ENCODE results near the gene NT5DC1. TPM values are rescaled to one million over a fixed set of nuclear protein-coding genes. Genes with fewer than 3 reads are reported as not detected.

Gene NT5DC1
- polyA plus RNA-seq, 1 donor from 2014 or later, result 1.3 TPM

DNA sequence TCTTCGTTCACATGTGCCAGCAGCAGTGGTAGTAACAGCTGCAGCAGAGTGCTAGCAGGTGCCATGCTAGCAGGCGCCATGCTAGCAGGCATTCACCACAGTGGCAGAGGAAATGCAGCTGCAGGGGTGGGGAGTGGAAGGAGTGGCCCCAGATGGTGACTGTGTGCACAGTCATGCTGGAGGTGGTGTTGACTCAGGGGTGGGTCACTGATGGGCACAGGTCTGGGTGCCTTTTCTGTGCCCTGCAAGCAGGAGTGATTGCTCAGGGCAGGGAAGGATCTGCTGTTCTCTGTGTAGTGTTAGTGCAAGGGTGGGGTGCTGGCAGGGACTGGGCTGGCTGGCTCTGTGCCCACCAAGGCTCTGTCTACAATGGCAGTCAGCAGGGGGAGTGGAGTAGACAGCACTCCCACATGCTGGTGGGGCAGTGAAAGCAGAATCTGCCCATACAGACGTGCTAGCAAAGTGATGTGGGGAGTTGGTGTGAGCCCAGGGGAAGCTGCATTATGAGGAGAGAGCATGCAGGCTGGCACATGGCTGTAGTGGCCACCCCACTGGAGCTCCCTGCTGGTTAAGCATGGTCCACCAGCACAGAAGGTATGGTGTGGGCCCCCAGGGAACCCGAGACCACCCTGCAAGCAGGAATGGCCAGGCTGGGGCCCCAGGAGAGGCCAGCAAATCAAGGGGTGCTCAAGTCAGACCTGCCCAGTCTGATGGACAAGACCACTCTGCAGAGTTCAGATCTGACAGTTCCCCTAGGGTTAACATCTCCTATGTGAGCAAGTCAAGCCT, 164.6 kb downstream of the NT5DC1 start:
- no peak overlapping the region for H2AFZ ChIP-seq (ENCODE audit: low read depth, low read length)
- TF ChIP-seq TAF1 (IDR thresholded peaks at IDR 0.05; ENCODE audit: low read depth) (no peak), RAD21 (conservative IDR thresholded peaks at IDR 0.05) (no peak)
- H3K4me3 ChIP-seq (ENCODE audit: low read length), result no peak overlapping the region
- no peak overlapping the region for H3K27ac ChIP-seq (ENCODE audit: low read length)
- no peaks in the 10 kb centered on the region for H3K36me3 ChIP-seq (ENCODE audit: insufficient read depth, low read length)
- H3K4me2 ChIP-seq (ENCODE audit: low read length), result no peak overlapping the region
- no peak overlapping the region for H3K9ac ChIP-seq (ENCODE audit: low read length)
- peaks cover 14% of the 10 kb centered on the region for H3K79me2 ChIP-seq (replicated peaks; ENCODE audit: insufficient read depth, low read length)
- no peaks in the 10 kb centered on the region for H3K27me3 ChIP-seq (ENCODE audit: insufficient read depth, low read depth, low read length)
- no peaks in the 10 kb centered on the region for H3K9me2 ChIP-seq (ENCODE audit: insufficient read depth, low read length)
- H3F3A ChIP-seq (ENCODE audit: insufficient read depth, low read length, poor library complexity, severe bottlenecking), result no peaks in the 10 kb centered on the region
- H4K20me1 ChIP-seq (ENCODE audit: insufficient read depth), result no peaks in the 10 kb centered on the region
- H3K9me3 ChIP-seq (ENCODE audit: low read length), result no peaks in the 10 kb centered on the region

DNA sequence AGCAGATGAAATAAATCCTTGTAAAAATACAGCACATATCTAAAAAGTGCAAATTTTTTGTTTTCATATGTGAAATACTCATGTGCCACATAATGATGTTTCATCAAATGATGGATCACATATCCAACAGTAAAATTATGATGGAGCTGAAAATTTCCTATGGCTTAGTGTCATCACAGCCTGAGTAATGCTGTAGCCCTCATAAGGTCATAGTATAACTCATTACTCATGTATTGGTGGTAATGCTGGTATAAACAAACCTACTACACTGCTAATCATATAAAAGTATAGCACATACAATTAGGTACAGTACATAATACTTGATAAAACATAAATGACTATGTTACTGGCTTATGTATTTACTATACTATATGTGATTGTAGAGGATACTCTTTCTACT, 166.2 kb downstream of the NT5DC1 start:
- Histone ChIP-seq H3K9me2 (ENCODE audit: insufficient read depth, low read length) (no peaks in the 10 kb centered on the region), H4K20me1 (ENCODE audit: insufficient read depth) (no peaks in the 10 kb centered on the region), H3K79me2 (replicated peaks; ENCODE audit: insufficient read depth, low read length) (peaks cover 11% of the 10 kb centered on the region), H3K4me3 (ENCODE audit: low read length) (no peak overlapping the region), H3K27me3 (ENCODE audit: insufficient read depth, low read depth, low read length) (no peaks in the 10 kb centered on the region), H3K36me3 (ENCODE audit: insufficient read depth, low read length) (no peaks in the 10 kb centered on the region), H3K27ac (ENCODE audit: low read length) (no peak overlapping the region), H2AFZ (ENCODE audit: low read depth, low read length) (no peak overlapping the region), H3K9ac (ENCODE audit: low read length) (no peak overlapping the region), H3K9me3 (ENCODE audit: low read length) (no peaks in the 10 kb centered on the region), H3F3A (ENCODE audit: insufficient read depth, low read length, poor library complexity, severe bottlenecking) (no peaks in the 10 kb centered on the region), H3K4me2 (ENCODE audit: low read length) (no peak overlapping the region)
- TF ChIP-seq RAD21 (conservative IDR thresholded peaks at IDR 0.05) (no peak), MXI1 (conservative IDR thresholded peaks at IDR 0.05; ENCODE audit: poor library complexity, severe bottlenecking) (no peak), TAF1 (IDR thresholded peaks at IDR 0.05; ENCODE audit: low read depth) (no peak), EZH2 (IDR thresholded peaks at IDR 0.05; ENCODE audit: borderline replicate concordance, insufficient read depth, low read length, poor library complexity, severe bottlenecking) (no peak), EP300 (conservative IDR thresholded peaks at IDR 0.05; ENCODE audit: poor library complexity, severe bottlenecking) (no peak), SMC3 (conservative IDR thresholded peaks at IDR 0.05; ENCODE audit: poor library complexity) (no peak), POLR2AphosphoS5 (IDR thresholded peaks at IDR 0.05) (no peak)
- TF ChIP-seq, protein P1, sequence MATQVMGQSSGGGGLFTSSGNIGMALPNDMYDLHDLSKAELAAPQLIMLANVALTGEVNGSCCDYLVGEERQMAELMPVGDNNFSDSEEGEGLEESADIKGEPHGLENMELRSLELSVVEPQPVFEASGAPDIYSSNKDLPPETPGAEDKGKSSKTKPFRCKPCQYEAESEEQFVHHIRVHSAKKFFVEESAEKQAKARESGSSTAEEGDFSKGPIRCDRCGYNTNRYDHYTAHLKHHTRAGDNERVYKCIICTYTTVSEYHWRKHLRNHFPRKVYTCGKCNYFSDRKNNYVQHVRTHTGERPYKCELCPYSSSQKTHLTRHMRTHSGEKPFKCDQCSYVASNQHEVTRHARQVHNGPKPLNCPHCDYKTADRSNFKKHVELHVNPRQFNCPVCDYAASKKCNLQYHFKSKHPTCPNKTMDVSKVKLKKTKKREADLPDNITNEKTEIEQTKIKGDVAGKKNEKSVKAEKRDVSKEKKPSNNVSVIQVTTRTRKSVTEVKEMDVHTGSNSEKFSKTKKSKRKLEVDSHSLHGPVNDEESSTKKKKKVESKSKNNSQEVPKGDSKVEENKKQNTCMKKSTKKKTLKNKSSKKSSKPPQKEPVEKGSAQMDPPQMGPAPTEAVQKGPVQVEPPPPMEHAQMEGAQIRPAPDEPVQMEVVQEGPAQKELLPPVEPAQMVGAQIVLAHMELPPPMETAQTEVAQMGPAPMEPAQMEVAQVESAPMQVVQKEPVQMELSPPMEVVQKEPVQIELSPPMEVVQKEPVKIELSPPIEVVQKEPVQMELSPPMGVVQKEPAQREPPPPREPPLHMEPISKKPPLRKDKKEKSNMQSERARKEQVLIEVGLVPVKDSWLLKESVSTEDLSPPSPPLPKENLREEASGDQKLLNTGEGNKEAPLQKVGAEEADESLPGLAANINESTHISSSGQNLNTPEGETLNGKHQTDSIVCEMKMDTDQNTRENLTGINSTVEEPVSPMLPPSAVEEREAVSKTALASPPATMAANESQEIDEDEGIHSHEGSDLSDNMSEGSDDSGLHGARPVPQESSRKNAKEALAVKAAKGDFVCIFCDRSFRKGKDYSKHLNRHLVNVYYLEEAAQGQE (IDR thresholded peaks at IDR 0.05; ENCODE audit: borderline replicate concordance), result no peak
- TF ChIP-seq, protein P2, sequence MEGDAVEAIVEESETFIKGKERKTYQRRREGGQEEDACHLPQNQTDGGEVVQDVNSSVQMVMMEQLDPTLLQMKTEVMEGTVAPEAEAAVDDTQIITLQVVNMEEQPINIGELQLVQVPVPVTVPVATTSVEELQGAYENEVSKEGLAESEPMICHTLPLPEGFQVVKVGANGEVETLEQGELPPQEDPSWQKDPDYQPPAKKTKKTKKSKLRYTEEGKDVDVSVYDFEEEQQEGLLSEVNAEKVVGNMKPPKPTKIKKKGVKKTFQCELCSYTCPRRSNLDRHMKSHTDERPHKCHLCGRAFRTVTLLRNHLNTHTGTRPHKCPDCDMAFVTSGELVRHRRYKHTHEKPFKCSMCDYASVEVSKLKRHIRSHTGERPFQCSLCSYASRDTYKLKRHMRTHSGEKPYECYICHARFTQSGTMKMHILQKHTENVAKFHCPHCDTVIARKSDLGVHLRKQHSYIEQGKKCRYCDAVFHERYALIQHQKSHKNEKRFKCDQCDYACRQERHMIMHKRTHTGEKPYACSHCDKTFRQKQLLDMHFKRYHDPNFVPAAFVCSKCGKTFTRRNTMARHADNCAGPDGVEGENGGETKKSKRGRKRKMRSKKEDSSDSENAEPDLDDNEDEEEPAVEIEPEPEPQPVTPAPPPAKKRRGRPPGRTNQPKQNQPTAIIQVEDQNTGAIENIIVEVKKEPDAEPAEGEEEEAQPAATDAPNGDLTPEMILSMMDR (IDR thresholded peaks at IDR 0.05; ENCODE audit: poor library complexity, severe bottlenecking), result no peak
